Fibroblast of skin of left biceps (primary cell): Measurements from ENCODE around the gene KCNE1.
"Not testable (repeated sequence)": the region's sequence is repeated elsewhere in the genome, so short reads cannot be mapped to it uniquely, and the experiment has no call there.

Source experiments
- DNase-seq, 2 experiments: peaks; one replicate each; pipeline ENCODE4 v3.0.0-alpha.2; 2013; ENCODE audit warnings: low read depth in 2 of 2

Gene KCNE1

DNA sequence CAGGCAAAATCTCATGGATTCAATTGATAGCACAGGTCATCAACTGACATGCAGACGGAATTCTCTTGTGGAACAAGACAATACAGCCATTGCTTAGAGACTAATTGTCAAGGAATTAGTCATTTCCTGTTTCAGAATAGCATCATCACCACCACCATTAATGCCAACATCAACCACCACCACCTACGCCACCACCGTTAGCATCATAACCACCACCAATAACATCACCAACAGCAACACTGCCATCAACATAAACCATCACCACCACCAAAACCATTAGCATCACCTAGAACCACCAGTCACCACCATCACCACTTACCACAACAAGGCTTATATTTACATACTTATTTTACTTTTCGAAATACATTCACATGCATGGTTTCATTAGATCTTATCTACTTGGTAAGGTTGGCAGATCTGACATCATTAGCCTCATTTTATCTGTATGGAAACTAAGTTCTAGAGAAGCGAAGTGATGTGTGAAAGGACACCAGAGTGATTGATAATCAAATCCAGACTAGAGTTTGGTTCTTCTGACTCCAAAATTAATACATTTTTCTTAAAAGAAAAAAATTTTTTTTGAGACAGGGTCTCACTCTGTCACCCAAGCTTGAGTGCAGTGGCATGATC lies 94.4 kb downstream of the KCNE1 start:
- DNase-seq = not testable (repeated sequence)

DNA sequence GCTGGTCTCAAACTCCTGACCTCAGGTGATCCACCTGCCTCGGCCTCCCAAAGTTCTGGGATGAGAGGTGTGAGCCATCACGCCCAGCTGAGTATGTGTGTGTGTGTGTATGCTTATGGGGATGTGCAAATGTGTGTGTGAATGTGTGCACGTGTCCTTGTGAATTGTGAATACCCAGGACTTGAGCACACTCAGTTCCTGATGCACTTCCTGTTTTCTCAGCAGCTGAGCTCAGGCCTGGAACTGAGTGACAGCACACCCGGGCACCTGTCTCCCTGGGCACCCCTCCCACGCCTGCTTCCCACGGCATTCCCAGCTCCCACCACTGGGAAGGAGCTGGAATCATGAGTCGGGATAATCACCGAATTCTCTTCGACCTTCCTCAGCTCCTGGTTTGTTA lies 104.7 kb downstream of the KCNE1 start:
- not testable (repeated sequence) for DNase-seq

DNA sequence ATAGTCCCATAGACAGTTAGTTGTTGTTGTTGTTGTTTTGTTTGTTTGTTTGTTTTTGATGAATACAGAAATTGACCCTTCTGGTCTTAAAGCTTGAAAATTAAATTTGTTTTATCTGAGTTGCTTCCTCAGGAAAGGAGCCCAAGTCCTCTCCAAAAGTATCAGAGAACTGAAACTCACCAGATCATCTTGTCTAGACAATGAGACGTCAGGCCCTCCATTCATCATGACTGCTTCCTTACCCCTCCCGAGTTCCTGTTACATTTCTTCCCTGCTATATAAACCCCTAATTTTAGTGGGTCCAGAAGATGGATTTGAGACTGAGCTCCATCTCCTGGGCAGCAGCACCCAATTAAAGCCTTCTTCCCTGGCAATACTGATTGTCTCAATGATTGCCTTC lies 105.3 kb downstream of the KCNE1 start:
- DNase-seq = not testable (repeated sequence)

DNA sequence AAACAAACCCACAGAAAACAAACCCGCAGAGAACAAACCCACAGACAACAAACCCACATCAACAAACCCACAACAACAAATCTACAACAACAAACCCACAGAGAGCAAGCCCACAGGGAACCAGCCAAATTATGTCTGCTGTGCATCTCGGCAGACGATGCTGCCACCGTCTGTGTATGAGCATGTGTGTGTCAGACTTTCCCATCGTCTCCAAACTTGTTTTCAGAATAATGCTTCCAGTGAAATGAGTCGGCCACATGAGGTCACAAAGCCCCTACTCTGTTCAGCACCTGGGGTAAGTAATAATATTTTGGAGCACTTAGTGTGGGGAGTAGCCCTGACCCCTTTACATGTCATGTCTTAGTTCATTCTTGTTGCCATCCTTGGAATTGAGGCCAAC lies 105.9 kb downstream of the KCNE1 start:
- not testable (repeated sequence) for DNase-seq

DNA sequence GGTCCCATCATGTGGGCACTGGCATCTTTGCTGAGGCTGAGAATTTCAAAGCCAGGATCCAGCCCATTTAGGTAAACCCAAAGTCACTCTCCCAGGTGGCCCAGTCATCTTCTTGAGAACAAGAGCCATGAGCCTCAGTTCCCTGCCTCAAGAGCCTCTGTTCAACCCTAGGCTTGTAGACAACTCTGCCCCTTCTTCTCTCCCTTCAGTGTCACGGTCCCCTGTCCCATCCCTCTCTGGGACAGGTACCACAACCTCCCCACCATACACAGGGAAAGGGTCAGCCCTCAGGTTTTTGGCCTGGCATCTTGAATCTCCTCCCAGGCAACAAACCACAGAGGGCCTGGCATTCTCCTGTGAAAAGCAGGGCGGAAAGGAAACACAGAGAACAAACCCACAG lies 106.3 kb downstream of the KCNE1 start:
- DNase-seq = not testable (repeated sequence)

DNA sequence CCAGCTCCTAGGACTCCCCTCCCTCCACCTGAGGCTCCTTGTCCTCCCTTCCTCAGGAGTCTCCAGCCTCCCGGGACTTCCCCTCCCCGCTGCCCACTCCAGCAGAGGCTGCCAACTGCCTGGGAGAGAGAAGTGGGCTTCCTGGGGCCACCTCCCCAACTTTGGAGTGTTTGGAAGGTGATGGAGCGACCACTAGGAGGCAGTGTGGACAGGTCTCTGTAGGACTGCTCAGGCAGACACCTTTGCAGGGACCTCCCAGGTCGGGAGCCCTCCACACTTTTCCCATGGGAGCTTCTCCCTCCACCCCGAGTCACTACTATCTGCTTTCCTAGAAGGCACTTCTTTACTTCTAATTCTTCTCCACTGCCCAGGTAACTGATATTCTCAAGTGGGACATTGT lies 107.3 kb downstream of the KCNE1 start:
- DNase-seq = not testable (repeated sequence)

DNA sequence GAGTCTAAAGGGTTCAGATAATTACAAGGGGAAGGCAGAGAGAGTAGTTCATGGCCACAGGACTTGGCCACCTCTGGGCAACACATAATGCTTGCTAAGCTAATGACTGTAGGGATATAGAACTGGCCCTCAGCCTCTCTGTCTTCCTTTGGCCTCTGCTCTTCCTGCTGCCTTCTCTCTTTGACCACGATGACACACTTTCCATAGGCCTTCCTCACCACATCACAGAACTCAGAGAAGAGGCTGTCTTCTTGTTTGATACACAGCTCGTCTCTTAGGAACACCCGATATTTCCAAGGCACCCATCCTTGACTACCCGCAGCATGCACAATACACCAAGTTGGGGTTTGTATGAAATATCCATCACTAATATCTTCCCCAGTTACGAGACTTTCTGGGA lies 111.5 kb downstream of the KCNE1 start:
- DNase-seq = not testable (repeated sequence)
